Activated T-cell treated with anti-CD3 and anti-CD28 coated beads, Interleukin-2, amount 50 U/mL, for 48 hours (primary cell): Measurements from ENCODE around the gene ARMH3.
A peak's percentile ranks its signal among the peaks of the same experiment; 100 is the strongest.
"Not testable (repeated sequence)": the region's sequence is repeated elsewhere in the genome, so short reads cannot be mapped to it uniquely, and the experiment has no call there.

Experiments
- DNase-seq, 2 experiments: peaks; one replicate each; pipeline ENCODE4 v3.0.0-alpha.2; 2020

ARMH3 gene

GRCh38 chr10:102055647-102056419 lies at the start of gene ARMH3:
Gene ARMH3, minus strand, starts transcription at chr10:102056173. Its CDS starts 16,059 bp downstream, at chr10:102040114.
- DNase-seq: peak; percentile 92 to 93

GRCh38 chr10:102102421-102102820 lies 46.4 kb upstream of the ARMH3 start:
- no peak for DNase-seq

GRCh38 chr10:102101152-102101551 lies 45.2 kb upstream of the ARMH3 start:
- DNase-seq: no peak

GRCh38 chr10:102096449-102096848 lies 40.5 kb upstream of the ARMH3 start:
- DNase-seq: no peak

GRCh38 chr10:102090772-102091171 lies 34.8 kb upstream of the ARMH3 start:
- no peak for DNase-seq

GRCh38 chr10:102086196-102086595 lies 30.2 kb upstream of the ARMH3 start:
- DNase-seq: no peak

- no peak for DNase-seq
Measured at GRCh38 chr10:102085336-102085735, 29.4 kb upstream of the ARMH3 start.

- no peak for DNase-seq
Measured at GRCh38 chr10:102083541-102083940, 27.6 kb upstream of the ARMH3 start.

- peak; percentile 87 for DNase-seq
Measured at GRCh38 chr10:102072673-102073527, 16.9 kb upstream of the ARMH3 start.

- no peak for DNase-seq
Measured at GRCh38 chr10:102069071-102069470, 13.1 kb upstream of the ARMH3 start.

- DNase-seq: no peak
Measured at GRCh38 chr10:102068216-102068615, 12.2 kb upstream of the ARMH3 start.

GRCh38 chr10:102067091-102067916 lies 11.3 kb upstream of the ARMH3 start:
- DNase-seq: no peak

GRCh38 chr10:102066399-102067088 lies 10.6 kb upstream of the ARMH3 start:
- no peak for DNase-seq

GRCh38 chr10:102065561-102066398 lies 9.8 kb upstream of the ARMH3 start:
- peak; percentile 40 to 45 for DNase-seq

GRCh38 chr10:102064868-102065560 lies 9.0 kb upstream of the ARMH3 start, which contains the start of gene HPS6:
Gene HPS6, plus strand, starts transcription at chr10:102065349. Its CDS starts 126 bp downstream, at chr10:102065475.
- peak; percentile 92 to 94 for DNase-seq

GRCh38 chr10:102064503-102064867 lies 8.5 kb upstream of the ARMH3 start:
- DNase-seq: no peak

GRCh38 chr10:102059987-102060386 lies 4.0 kb upstream of the ARMH3 start:
- DNase-seq: no peak

- DNase-seq: not testable (repeated sequence)
Measured at GRCh38 chr10:102054881-102055646, 909 bp downstream of the ARMH3 start.

GRCh38 chr10:102046095-102046494 lies 9.9 kb downstream of the ARMH3 start:
- DNase-seq: no peak

GRCh38 chr10:102045292-102045691 lies 10.7 kb downstream of the ARMH3 start:
- DNase-seq: no peak
